Posterior cingulate gyrus (tissue), 11 donors: Measurements from ENCODE around the gene PPP4C.

Experiments used
- DNase-seq, 10 donors: peaks; one replicate each; pipeline versions ENCODE4 v3.0.0 to v3.0.0-alpha.2; 2020 to 2021; ENCODE audit warnings: mixed read lengths in 3 of 10
- intact Hi-C: fragments of 100-400 bp; cut with DNase I; formaldehyde crosslinking; loops from one replicate; pipeline ENCODE4 v1.15.1; 2023

PPP4C gene

GRCh38 chr16:30077656-30078055, 1.9 kb downstream of the PPP4C start:
- peak in 1 of 10 donors; percentile 26 for DNase-seq
- intact Hi-C loops, result no loop called here

DNA sequence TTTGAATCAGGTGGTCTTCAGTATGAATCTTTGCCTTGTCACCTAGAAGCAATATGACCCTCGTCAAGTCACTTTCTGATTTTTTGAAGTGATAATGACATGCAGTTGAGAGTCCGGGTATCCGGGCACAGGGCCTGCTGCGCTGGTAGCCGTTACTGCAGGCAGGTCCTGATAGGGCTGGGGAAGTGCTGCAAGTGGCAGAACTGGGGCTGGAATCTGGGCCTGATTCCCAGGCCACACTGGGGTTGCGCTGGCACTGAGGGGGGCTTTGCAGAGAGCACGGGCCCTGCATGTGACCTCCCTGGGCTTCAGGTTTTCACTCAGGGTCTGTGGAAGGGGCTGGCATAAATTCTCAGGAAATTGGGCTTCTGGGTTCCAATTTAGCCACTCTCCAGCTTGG, 3.0 kb downstream of the PPP4C start:
- intact Hi-C loops, result loop anchor here (1.0 kb wide), 1 partner anchor 37 kb away; no protein-coding TSS in a partner anchor
- DNase-seq, result peak in 2 of 10 donors; percentile 9 to 27

GRCh38 chr16:30079480-30079879, 3.7 kb downstream of the PPP4C start:
- intact Hi-C loops, result loop anchor here (1.0 kb wide), 1 partner anchor 36 kb away; no protein-coding TSS in a partner anchor
- DNase-seq, result peak in 2 of 10 donors; percentile 46 to 67

- intact Hi-C loops, result no loop called here
- peak in 2 of 10 donors; percentile 43 to 46 for DNase-seq
These were observed 6.8 kb downstream of the PPP4C start for GRCh38 chr16:30082545-30083090.

GRCh38 chr16:30083216-30084055, 7.6 kb downstream of the PPP4C start:
- DNase-seq, result peak in 2 of 10 donors; percentile 47 to 64
- intact Hi-C loops, result no loop called here

GRCh38 chr16:30084096-30084815, 8.5 kb downstream of the PPP4C start:
- peak in 2 of 10 donors; percentile 47 to 50 for DNase-seq
- intact Hi-C loops, result no loop called here

DNA sequence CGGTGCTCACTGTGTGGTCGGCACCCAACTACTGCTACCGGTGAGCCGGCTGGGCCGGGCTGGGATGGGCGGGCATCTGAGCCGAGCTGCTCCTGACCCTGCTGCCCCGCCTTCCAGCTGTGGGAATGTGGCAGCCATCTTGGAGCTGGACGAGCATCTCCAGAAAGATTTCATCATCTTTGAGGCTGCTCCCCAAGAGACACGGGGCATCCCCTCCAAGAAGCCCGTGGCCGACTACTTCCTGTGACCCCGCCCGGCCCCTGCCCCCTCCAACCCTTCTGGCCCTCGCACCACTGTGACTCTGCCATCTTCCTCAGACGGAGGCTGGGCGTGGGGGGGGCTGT, 9.0 kb downstream of the PPP4C start:
- intact Hi-C loops, result no loop called here
- DNase-seq, result peak in 2 of 10 donors; percentile 27 to 60

DNA sequence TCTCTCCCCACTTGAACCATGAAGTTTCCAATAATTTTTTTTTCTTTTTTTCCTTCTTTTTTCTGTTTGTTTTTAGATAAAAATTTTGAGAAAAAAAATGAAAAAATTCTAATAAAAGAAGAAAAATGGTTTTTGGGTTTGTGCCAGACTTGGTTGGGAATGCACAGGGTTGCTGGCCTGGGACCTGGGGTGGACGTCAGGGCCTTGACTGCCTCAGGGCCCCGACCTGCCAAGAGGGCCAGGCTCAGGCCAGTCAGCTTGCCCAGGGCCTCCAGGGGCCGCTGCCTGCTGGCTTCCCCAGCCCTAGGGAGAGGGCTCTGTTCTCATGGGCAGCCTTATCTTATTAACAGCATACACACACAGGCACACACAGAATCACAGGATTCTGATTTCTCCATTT, 9.5 kb downstream of the PPP4C start:
- intact Hi-C loops, result no loop called here

DNA sequence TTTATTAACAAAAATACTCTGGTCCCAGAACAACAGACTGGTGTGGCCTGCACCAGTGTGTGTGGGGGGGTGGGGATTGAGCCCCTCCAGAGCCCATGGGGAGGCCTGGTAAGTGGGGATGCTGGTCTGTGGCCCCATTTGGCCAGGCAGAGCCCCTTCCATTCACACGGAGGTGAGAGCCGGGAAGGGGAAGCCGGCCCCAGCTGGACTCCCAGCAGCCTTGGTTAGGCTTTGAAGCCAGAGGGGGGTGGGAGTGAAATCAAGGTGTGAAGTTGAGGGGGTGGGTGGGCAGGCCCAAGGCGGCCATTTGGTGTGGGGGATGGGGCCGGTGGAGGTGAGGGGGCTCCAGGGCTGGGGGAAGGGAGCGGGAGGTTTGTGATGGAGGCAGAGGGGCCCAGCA, 10.0 kb downstream of the PPP4C start:
- intact Hi-C loops, result no loop called here
- peak in 3 of 10 donors; percentile 32 to 43 (median 32) for DNase-seq

More for the DNA sequence above, 9.5 kb downstream of the PPP4C start:
- DNase-seq, result peak in 3 of 10 donors; percentile 27 to 55 (median 33)

DNA sequence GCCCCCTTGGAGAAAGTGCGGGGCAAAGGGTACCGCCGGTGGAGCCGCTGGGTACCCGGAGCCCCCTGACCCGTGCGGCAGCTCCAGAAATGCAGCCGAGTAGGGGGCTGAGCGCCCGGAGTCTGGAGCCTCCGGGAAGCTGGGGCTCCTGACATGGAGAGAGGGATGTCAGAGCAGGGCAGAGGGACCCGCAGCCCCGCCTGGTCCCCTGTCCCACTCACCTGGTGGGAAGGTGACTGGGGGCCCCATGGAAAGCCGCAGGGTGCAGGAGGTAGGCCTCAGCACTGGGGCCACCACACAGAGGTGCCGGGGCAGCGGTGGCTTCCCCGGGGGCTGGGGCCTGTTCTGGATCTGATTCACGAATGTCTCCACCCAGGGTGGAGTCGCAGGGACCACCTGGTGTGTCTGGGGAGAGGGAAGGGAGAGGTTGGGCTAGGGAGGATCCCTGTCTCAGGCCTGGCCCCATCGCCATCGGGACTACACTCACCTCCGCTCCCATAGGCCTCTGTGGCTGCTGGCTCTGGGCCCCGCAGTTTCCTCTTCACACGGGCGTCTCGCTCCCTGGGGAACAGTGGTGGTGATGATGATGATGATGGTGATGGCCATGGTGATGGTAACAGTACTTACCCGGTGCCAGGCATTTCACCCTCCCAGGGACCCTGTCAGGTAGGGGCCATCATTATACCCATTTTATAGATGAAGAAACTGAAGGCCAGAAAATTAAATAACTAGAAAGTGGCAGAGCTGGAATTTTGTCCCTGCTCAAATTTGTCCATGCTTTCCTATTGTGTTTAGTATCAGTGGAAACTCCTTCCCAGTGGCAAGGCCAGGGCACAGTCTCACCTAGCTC, 10.7 kb downstream of the PPP4C start:
- DNase-seq, result peak in 3 of 10 donors; percentile 45 to 83 (median 64)
- intact Hi-C loops, result no loop called here

GRCh38 chr16:30087181-30087898, 11.5 kb downstream of the PPP4C start:
- intact Hi-C loops, result no loop called here
- peak in 3 of 10 donors; percentile 28 to 44 (median 43) for DNase-seq

DNA sequence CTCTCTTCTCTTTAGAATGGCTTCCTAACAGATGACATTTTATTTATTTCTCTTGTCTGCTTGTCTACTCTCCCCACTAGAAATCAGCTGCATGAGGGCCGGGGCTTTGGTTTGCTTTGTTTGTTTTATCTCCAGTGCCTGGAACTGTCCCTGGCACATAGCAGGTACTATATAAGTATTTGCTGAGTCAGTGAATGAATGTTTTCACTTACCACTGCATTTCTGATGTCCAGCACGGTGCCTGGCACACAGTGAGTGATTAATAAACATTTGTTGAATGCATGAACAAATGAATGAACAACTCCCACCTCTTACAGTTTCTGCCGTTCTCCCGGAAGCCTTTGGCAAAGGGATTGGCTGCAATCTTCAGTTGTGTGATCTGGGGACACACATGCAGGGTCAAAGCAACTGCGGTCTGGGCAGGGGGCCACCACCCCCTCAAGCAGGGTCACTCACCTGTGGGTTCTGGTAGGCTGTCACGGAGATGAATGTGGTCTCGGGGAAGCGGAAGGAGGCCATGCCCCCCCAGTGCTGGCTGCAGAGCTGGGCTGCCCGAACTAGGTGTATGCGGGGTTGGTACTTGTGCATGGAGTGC, 12.5 kb downstream of the PPP4C start:
- DNase-seq, result peak in 1 of 10 donors; percentile 34
- intact Hi-C loops, result no loop called here

DNA sequence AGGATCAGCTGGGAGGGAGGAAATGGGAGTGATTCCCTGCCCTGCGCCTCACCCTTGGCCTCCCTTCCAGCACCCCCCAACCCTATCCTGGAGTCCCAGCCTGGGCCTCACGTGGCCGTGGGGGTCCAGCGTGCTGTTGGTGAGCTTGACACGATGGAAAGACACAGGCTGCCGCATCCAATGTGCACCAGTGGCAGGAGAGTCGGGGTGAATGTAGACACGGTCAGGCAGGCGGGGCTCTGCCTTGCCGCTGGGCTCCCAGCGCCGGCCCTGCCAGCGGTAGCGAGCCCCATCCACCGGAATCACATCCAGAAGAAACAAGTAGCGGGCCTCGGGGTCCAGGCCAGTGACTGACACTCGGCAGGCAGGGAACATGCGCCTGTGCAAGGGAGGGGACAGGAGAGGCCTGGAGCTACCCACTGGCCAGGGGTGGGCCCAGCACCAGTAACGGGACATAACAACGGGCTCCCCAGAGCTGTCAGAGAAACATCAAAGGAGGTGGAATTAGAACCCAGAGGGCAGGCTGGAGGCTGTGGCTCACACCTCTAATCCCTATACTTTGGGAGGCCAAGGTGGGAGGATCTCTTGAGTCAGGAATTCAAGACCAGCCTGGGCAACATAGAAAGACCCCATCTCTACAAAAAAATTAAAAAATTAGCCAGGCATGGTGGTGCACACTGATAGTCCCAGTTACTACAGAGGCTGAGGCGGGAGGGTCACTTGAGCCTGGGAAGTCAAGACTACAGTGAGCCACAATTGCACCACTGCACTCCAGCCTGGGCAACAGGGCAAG, 13.2 kb downstream of the PPP4C start:
- intact Hi-C loops, result no loop called here
- peak in 3 of 10 donors; percentile 27 to 79 (median 50) for DNase-seq

DNA sequence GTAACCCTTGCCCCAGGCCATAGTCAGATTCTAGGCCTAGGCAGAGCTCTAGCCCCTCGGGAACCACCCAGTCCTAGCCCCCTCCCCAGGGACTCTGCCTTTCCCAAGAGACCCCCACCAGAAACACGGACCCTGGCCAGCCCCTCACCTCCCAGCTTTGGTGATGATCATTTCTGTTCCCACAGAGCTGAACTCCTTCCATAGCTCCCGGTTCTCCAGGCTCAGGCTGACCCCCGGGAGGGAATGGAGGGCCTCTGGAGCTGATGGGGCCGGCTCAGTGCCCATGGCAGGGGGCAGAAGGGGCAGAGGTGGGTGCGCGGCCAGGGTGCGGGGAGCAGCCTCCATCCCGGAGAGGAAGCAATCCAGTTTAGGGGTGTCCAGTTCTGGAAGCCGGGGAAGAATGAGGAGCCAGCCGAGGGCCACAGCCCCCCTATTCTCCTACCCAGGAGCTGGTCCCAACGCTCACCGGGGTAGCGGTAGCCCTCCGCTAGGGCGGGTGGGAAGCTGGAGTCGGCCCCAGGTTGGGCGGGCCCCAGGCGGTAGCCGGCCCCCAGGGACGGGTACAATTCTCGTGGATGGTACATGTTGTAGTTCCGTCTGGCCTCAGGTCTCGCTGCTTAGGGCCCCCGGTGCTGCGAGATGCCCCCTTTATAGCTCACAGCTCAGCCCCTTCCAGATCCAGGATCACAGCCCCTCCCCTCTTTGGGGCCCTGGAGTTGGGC, 15.0 kb downstream of the PPP4C start:
- DNase-seq, result peak in 3 of 10 donors; percentile 62 to 77 (median 67)
- intact Hi-C loops, result loop anchor here (10.0 kb wide), 1 partner anchor 434 kb away; the partner anchor contains the start of gene ZNF768

DNA sequence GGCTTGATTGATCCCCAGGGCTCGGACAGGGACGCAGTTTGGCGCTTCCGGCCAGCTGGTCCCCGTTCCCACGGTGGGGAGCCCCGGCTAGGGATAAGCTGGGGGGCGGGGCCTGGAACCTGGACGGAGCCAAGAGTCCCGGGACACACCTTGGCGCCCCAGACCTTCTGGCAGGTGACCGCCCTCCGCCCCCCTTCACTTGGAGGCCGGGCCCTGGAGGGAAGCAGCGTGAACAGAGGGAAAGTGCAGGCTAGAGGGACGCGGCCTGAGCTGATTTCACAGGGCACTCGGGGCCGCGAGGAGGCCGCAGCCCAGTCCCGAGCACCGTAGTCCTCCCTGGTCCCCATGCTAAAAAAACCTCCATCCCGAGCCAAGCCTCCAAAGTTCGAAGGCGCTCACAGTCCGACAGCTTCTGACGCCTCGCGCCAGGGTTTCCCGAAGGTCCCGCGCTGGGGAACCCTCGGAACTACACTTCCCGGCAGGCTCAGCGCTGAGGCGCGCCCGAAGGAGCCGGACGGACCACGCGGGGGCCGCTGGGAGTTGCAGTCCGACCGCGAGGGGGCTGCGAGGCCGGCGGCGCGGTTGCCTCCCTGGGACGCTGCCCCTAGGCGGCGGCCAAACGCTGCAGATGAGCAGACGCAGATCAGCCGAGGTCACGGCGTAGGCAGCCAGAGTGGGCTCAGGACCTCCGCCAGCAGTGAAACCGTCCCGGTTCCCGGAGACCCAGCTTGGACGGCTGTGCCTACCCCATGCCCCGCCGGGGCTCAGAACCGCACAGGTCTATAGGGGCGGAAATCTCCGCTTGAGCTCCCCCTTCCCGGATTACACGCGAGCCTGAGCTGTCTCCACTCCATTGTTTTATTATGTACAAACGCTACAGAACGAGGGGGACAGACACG, 15.9 kb downstream of the PPP4C start, which contains the start of gene TBX6:
Gene TBX6 (minus strand): TSS at position 451 of the 899 bp plus-strand sequence. CDS start 731 bp downstream, outside the sequence.
- peak; percentile 87 to 99 (median 94) for DNase-seq
- intact Hi-C loops, result loop anchor here (1.0 to 10.0 kb wide), 2 partner anchors 32 to 433 kb away; partner anchors contain the start of genes MAPK3 and ZNF768

DNA sequence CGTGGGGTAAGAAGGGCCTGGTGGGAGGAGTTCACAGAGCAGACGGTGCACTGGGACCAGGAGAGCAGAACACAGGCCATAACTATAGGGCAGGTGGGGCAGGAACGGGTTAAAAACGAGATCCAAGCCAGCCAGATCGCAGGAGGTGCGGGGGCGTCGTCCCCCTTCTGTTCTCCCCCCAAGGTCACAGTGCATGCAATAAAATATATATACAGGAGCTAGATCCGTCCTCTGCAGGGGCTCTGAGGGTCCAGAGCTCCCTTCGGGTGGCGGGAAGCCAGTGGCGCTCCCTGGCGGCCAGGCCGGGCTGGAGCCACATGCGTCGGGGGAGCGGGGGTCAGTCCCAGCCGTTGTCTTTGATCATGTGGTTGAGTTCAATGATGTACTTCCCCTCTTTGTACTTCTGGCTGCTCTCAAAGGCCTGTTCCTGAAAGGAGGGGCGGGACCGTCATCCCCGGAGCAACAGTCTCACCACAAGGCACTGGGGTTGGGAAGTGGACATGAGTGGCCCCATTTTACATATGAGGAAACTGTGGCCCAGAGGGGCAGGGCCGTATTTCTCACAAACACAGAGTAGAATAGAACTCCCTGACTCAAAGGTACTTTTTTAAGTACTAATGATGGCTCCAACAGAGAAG, 16.7 kb downstream of the PPP4C start:
- peak in 8 of 10 donors; percentile 49 to 94 (median 61) for DNase-seq
- intact Hi-C loops, result loop anchor here (1.0 to 10.0 kb wide), 2 partner anchors 31 to 432 kb away; partner anchors contain the start of genes MAPK3 and ZNF768
